Right lobe of liver (tissue), 4 donors: ENCODE measurements around the gene PLAAT4.

Experiments
- CTCF ChIP-seq, 4 donors: fragments of 200-600 bp in 3 of 4; fragments of 450-650 bp in 1 of 4; IDR thresholded peaks; one replicate each; pipeline versions ENCODE4 v1.5.1 to v1.8.0; 2016 to 2022; ENCODE audit warnings: antibody characterized with exemption in 4 of 4, mild to moderate bottlenecking in 2 of 4
- POLR2A ChIP-seq: fragments of 450-650 bp; IDR thresholded peaks from one replicate; pipeline ENCODE4 v1.6.1; 2017; ENCODE audit warnings: antibody characterized with exemption, mild to moderate bottlenecking
- donor health status: DM: no; HTN: no; CAD: no.
- donor health status: DM: no; HTN: no; CAD: no.
- donor health status: DM: no; HTN: yes; CAD: no.

GRCh38 chr11:63493127-63493526 lies 43.5 kb upstream of the PLAAT4 start:
- TF ChIP-seq CTCF (IDR thresholded peaks at IDR 0.05), result no peak
- no peak for TF ChIP-seq POLR2A
